Fibroblast of the conjunctiva (primary cell): ENCODE measurements around the gene LLGL2.
"Not testable (repeated sequence)": the region's sequence is repeated elsewhere in the genome, so short reads cannot be mapped to it uniquely, and the experiment has no call there.

ENCODE experiments used
- DNase-seq: peaks from one replicate; pipeline ENCODE4 v3.0.0-alpha.2; 2010; ENCODE audit warnings: low read depth

The LLGL2 gene, protein sequence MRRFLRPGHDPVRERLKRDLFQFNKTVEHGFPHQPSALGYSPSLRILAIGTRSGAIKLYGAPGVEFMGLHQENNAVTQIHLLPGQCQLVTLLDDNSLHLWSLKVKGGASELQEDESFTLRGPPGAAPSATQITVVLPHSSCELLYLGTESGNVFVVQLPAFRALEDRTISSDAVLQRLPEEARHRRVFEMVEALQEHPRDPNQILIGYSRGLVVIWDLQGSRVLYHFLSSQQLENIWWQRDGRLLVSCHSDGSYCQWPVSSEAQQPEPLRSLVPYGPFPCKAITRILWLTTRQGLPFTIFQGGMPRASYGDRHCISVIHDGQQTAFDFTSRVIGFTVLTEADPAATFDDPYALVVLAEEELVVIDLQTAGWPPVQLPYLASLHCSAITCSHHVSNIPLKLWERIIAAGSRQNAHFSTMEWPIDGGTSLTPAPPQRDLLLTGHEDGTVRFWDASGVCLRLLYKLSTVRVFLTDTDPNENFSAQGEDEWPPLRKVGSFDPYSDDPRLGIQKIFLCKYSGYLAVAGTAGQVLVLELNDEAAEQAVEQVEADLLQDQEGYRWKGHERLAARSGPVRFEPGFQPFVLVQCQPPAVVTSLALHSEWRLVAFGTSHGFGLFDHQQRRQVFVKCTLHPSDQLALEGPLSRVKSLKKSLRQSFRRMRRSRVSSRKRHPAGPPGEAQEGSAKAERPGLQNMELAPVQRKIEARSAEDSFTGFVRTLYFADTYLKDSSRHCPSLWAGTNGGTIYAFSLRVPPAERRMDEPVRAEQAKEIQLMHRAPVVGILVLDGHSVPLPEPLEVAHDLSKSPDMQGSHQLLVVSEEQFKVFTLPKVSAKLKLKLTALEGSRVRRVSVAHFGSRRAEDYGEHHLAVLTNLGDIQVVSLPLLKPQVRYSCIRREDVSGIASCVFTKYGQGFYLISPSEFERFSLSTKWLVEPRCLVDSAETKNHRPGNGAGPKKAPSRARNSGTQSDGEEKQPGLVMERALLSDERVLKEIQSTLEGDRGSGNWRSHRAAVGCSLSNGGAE

GRCh38 chr17:75524970-75525805 is at the start of gene LLGL2:
Gene LLGL2, plus strand, starts transcription at chr17:75525697. Its CDS starts 17,730 bp downstream, at chr17:75543427.
- no peak for DNase-seq

- DNase-seq, result no peak
These were observed 49.6 kb upstream of the LLGL2 start for GRCh38 chr17:75475851-75476250.

GRCh38 chr17:75476271-75476671 is 49.2 kb upstream of the LLGL2 start:
- DNase-seq, result no peak

DNA sequence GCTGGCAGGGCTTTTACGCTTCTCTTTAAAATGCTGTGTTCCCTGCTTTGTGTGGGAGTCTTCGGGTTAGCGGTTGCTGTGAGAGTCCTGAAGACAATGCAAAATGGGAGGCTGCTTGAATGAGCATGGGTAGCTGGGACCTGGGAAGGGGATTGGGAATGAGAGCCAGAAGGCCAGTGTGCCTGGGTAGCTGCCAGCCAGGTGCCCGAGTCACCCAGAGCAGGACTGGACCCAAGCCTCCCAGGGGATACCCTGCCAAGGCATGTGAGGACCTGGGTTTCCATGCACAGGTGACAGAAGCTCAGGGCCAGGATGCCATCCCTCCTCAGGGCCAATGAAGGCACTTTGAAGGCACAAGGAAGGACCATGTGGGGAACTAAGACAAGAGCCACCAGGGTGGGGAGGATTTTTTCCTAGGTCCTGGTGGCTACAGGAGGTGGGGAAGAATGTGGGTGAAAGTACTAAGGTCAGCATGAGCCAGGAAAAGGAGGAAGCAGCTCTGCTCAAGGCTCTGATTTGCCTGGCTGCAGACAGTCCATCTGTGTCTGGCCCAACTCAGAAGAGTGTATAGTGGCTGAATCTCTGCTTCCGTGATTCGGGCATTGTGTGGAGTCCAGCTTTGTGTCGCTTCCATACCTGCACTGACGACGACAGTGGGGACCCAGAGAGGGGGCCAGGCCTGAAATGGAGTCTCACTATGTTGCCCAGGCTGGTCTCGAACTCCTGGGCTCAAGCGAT is 48.6 kb upstream of the LLGL2 start:
- DNase-seq, result no peak

- DNase-seq, result not testable (repeated sequence)
These were observed 48.0 kb upstream of the LLGL2 start for GRCh38 chr17:75477490-75477862.

- no peak for DNase-seq
These were observed 47.0 kb upstream of the LLGL2 start for GRCh38 chr17:75478508-75478907.

- DNase-seq, result no peak
These were observed 45.2 kb upstream of the LLGL2 start for GRCh38 chr17:75480281-75480680.

GRCh38 chr17:75481194-75482068 is 44.1 kb upstream of the LLGL2 start:
- DNase-seq, result no peak

DNA sequence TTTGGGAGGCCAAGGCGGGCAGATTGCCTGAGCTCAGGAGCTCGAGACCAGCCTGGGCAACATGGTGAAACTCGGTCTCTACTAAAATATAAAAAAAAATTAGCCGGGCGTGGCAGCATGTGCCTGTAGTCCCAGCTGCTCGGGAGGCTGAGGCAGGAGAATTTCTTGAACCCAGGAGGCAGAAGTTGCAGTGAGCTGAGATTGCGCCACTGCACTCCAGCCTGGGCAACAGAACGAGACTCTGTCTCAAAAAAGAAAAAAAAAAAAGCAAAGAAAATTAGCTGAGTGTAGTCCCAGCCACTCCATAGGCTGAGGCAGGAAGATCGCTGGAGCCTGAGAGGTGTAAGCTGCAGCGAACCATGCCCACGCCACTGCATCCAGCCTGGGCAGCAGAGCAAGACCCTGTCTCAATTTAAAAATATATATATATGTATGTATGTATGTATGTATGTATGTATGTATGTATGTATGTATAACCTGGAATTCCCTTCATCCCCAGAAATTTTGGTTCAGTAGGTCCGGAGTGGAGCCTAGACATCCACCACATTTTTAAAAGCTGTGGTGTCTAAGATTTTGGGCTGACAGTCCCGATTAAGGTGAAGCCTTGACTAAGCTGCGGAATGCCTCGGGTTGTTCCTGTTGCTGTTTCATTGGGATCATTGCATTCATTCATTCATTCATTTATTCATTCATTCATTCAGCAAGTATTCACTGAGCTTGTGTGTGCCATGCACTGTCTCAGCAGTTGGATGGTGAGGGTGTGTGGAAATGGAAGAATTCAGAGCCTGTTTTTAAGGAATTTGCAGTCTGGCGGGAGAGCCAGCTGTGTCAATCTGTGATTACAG is 43.2 kb upstream of the LLGL2 start:
- no peak for DNase-seq

DNA sequence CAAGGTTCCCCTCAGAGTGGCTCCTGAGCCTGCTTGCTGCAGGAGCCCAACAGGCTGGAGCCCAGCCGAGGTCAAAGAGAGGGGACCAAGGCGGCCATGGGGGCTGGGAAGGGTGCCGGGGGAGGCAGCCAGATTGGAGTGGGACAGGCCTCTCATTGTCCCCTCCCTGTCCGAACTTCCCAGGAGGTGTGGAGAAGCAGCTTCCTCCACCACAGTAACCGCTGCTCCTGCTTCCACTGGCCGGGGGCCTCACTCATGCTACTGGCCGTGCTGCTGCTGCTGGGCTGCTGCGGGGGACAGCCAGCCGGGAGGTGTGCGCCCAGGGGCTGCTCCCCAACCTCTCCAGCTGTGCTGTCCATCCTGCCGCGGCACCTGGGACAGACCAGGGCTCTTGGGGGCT is 39.8 kb upstream of the LLGL2 start:
- DNase-seq, result no peak

DNA sequence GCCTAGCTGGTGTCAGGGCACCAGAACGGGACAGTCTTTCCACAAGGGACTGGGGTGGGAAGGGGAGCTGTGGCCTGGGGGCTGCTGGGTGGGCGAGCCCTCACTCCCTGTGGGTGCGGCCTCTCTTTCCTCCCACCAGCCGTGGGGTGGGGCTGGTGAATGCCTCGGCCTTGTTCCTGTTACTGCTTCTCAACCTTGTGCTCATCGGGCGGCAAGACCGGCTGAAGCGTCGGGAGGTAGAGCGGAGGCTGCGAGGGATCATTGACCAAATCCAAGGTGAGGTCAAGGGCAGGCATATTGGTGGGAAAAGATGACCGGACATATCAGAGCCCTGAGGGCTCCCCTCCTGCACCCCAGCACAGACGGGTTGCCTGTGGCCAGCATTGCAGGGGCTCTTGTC is 39.3 kb upstream of the LLGL2 start:
- DNase-seq, result no peak

DNA sequence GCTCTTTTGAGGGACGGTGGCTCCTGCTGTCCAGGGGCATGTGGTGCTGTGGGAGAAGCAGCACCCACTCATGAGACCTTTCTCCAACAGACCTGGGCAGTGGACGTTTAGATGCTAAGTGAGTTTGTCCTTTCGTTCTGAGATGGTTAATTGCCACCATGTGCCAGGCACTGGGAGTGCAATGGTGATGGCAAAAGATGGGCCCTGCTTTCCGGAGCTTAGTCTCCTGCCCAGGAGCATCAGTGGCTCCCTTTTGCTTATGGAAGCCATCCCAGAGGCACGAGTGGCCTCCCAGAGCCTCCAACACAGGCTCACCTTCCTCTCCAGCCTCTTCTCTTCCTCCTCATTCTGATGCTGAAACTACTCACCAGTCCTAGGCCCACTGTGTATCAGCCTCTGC is 38.5 kb upstream of the LLGL2 start:
- no peak for DNase-seq

- DNase-seq, result no peak
These were observed 38.0 kb upstream of the LLGL2 start for GRCh38 chr17:75487351-75488070.

DNA sequence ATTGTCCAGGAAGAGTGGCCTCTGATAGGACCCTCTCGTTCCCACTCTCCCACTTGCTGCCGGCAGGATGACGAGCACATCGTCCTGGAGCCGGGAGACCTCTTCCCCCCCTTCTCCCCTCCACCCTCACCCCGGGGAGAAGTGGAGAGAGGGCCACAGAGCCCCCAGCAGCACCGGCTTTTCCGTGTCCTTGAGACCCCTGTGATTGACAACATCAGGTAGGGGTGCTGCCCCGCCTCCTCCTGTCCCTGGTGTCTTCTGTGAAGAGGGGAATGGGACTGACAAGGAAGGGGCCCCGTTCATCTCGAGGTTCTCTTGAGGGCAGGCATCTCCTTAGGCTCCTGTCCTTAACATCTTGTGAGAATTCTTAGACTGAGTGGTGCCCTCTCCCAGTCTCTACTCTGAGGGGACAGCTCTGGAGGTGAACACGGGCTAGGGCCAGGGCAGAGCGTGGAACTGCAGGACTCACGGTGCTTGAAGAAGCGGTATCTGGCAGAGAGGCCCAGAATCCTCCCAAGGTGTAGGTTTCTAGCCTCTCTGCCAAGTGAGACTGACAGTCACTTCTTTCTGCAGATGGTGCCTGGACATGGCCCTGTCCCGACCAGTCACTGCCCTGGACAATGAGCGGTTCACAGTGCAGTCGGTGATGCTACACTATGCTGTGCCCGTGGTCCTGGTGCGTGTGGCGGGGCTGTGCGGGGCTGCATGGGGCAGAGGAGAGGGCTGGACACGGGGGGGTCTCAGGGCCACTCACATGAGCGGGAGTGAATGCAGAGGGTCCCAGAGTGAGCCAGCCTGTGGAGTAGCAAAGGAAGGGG is 36.6 kb upstream of the LLGL2 start:
- DNase-seq, result no peak

DNA sequence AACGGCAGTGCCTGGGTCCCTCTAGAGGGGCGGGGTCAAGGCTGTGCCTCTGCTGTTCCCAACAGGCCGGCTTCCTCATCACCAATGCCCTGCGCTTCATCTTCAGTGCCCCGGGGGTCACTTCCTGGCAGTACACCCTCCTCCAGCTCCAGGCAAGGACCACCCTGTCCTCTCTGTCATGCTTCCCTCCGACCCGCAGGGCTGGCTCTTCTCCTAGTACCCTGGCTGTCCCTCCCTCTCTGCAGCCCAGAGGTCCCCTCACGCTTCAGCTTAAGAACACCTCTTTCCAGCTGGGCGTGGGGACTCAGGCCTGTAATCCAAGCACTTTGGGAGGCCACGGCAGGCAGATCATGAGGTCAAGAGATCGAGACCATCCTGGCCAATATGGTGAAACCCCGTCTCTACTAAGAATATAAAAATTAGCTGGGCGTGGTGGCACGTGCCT is 36.0 kb upstream of the LLGL2 start:
- DNase-seq, result no peak

DNA sequence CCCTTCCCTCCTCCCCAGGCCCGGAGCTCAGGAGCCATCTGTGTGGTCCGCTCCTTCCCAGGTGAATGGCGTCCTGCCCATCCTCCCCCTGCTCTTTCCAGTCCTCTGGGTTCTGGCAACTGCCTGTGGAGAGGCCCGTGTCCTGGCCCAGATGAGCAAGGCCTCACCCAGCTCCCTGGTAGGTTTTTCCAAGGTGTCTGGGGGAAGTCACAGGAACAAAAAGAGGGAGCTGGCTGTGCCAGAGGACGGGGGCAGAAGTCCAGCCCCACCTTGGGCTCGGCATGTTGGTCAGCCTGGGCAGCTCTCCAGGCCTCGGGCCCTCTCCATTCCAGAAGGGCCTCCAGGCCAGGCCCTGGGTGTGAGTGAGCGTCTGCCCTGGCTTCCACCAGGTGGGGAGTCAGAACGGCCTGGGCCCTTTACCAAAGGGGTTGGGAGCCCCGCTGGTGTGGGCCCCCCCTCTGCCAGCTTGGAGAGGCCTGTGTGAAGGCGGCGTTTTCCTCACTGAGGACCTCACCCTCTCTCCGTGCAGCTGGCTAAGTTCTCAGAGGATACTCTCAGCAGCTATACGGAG is 35.2 kb upstream of the LLGL2 start:
- no peak for DNase-seq

DNA sequence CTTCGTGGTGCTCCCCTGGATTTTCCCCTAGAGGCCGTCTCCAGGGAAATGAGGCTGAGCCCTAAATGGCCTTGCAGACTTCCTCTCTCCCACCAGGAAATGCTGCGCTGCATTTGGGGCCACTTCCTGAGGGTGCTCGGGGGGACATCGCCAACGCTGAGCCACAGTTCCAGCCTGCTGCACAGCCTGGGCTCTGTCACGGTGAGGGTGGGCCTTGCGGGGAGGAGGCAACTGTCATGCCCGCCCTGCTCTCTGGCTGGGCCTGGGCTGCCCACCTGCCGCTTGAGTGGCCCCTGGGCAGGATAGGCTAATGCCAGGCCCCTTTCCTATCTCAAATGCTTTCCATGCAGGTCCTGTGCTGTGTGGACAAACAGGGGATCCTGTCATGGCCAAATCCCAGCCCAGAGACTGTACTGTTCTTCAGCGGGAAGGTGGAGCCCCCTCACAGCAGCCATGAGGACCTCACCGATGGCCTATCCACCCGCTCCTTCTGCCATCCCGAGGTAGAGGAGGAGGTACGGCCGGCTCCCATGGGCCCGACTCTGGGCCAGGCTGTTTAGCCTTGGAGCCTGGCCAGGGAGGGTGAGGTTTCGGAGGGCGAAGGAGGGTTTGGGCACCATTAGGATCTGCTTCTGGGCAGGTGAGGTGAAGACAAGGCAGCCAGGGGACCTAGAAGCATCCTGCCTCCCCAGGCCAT is 34.4 kb upstream of the LLGL2 start:
- DNase-seq, result no peak
